HCT116 (cell line): ENCODE data around the gene BMERB1. TPM values are rescaled to one million over a fixed set of nuclear protein-coding genes. Genes with fewer than 3 reads are reported as not detected.

ENCODE experiments used
- ATAC-seq: fragments of 200-7000 bp; cut with Tn5 transposase; 2 replicates; pipeline ENCODE4 v1.9.1; 2020; ENCODE audit warnings: mild to moderate bottlenecking, moderate library complexity
- BruUV-seq: library from RNA; stranded (reverse); fragments of 400-500 nt; replicated peaks from 2 replicates; lab custom pipeline; 2021; lab: Mats Ljungman, UMichigan
- CTCF ChIA-PET: fragments of 300-600 bp; sonication (Branson Sonifier 250); formaldehyde crosslinking; loops from one replicate; lab custom pipeline; 2021; ENCODE audit warnings: antibody characterized with exemption; lab: Charles Lee
- POLR2A ChIA-PET: fragments of 300-600, 350-600 bp; sonication (Branson Sonifier 250); formaldehyde crosslinking; loops from one replicate; lab custom pipeline; 2021; ENCODE audit warnings: antibody characterized with exemption; lab: Charles Lee
- RAD21 ChIA-PET, 2 experiments: fragments of 300-600 bp; sonication (Branson Sonifier 250); formaldehyde crosslinking; loops; one replicate each; lab custom pipeline; 2023; ENCODE audit warnings: low total read pairs in 2 of 2; ENCODE audit not compliant: uncharacterized antibody in 2 of 2, unreplicated experiment in 2 of 2, low non-redundant PET in 1 of 2; lab: Charles Lee
- DNase-seq: peaks from one replicate; pipeline ENCODE4 v3.0.0-alpha.2; 2010; ENCODE audit warnings: low read depth, low spot score
- H2AFZ ChIP-seq: fragments of 200-600 bp; shearing (Covaris generic), sonication (generic); 2 replicates; pipeline ENCODE4 v1.6.1; 2017; ENCODE audit warnings: low read depth, mixed run types, mixed read lengths, antibody characterized with exemption, low read length; ENCODE audit not compliant: poor library complexity, severe bottlenecking
- H3K27ac ChIP-seq: 2 replicates; pipeline ENCODE4 v1.5.1; 2012; ENCODE audit warnings: low read depth, low read length
- H3K27me3 ChIP-seq: fragments of 200-600 bp; sonication (generic); 2 replicates; pipeline ENCODE4 v1.6.1; 2016; ENCODE audit warnings: mixed run types, low read length, mixed read lengths; ENCODE audit not compliant: insufficient read depth
- H3K36me3 ChIP-seq, 2 experiments: fragments of 200-500 bp in 1 of 2; fragments of 200-600 bp in 1 of 2; sonication (Bioruptor generic) in 1 of 2; sonication (generic) in 1 of 2; 2 replicates each; pipeline versions ENCODE4 v1.5.1 to v1.6.1; 2014 to 2016; ENCODE audit warnings: low read length in 2 of 2, inconsistent platforms in 1 of 2, mixed read lengths in 1 of 2, mixed run types in 1 of 2; ENCODE audit not compliant: insufficient read depth in 2 of 2, control insufficient read depth in 1 of 2
- H3K4me1 ChIP-seq, 2 experiments: fragments of 200-600 bp in 1 of 2; sonication (generic) in 1 of 2; 2 replicates each; pipeline versions ENCODE4 v1.5.1 to v1.6.1; 2012 to 2017; ENCODE audit warnings: low read length in 2 of 2, inconsistent platforms in 1 of 2, mild to moderate bottlenecking in 1 of 2, mixed read lengths in 1 of 2, mixed run types in 1 of 2, moderate library complexity in 1 of 2; ENCODE audit not compliant: insufficient read depth in 2 of 2, control insufficient read depth in 1 of 2
- H3K4me2 ChIP-seq: fragments of 200-600 bp; sonication (generic); 2 replicates; pipeline ENCODE4 v1.6.1; 2017; ENCODE audit warnings: mixed run types, low read length, mixed read lengths
- H3K4me3 ChIP-seq, 2 experiments: fragments of 200-600 bp in 1 of 2; sonication (generic) in 1 of 2; replicated peaks in 1 of 2; 2 replicates each; pipeline ENCODE4 v1.5.1; 2011 to 2016; ENCODE audit warnings: low read length in 2 of 2, control low read depth in 1 of 2, low read depth in 1 of 2, mild to moderate bottlenecking in 1 of 2, mixed read lengths in 1 of 2, mixed run types in 1 of 2
- H3K79me2 ChIP-seq: fragments of 200-600 bp; sonication (generic); 2 replicates; pipeline ENCODE4 v1.6.1; 2017; ENCODE audit warnings: mild to moderate bottlenecking, mixed run types, low read length, moderate library complexity, mixed read lengths; ENCODE audit not compliant: insufficient read depth
- H3K9ac ChIP-seq: fragments of 200-600 bp; sonication (generic); 2 replicates; pipeline ENCODE4 v1.6.1; 2016; ENCODE audit warnings: low read length, mixed read lengths
- H3K9me2 ChIP-seq: fragments of 200-600 bp; sonication (generic), shearing (Covaris generic); 2 replicates; pipeline ENCODE4 v1.6.1; 2017; ENCODE audit warnings: mixed run types, mild to moderate bottlenecking, moderate library complexity; ENCODE audit not compliant: insufficient read depth
- H3K9me3 ChIP-seq, 2 experiments: fragments of 200-500 bp in 1 of 2; fragments of 200-600 bp in 1 of 2; sonication (Bioruptor generic) in 1 of 2; sonication (generic) in 1 of 2; 2 replicates each; pipeline ENCODE4 v1.6.1; 2014 to 2017; ENCODE audit warnings: low read length in 2 of 2, mixed read lengths in 2 of 2, inconsistent platforms in 1 of 2, low read depth in 1 of 2, mild to moderate bottlenecking in 1 of 2, mixed run types in 1 of 2, moderate library complexity in 1 of 2; ENCODE audit not compliant: control insufficient read depth in 1 of 2, insufficient read depth in 1 of 2
- H4K20me1 ChIP-seq: fragments of 200-600 bp; sonication (generic), shearing (Covaris generic); 2 replicates; pipeline ENCODE4 v1.6.1; 2017; ENCODE audit warnings: mixed run types, mild to moderate bottlenecking, moderate library complexity; ENCODE audit not compliant: insufficient read depth
- CBX3 ChIP-seq: IDR thresholded peaks from 2 replicates; pipeline ENCODE4 v1.6.1; 2012; ENCODE audit warnings: low read depth
- EGR1 ChIP-seq: IDR thresholded peaks from 2 replicates; pipeline ENCODE4 v1.6.1; 2012; ENCODE audit warnings: low read depth
- ELF1 ChIP-seq: IDR thresholded peaks from 2 replicates; pipeline ENCODE4 v1.6.1; 2012; ENCODE audit warnings: low read depth, borderline replicate concordance
- EZH2phosphoT487 ChIP-seq: fragments of 200-600 bp; IDR thresholded peaks from 2 replicates; pipeline ENCODE4 v1.6.1; 2018; ENCODE audit warnings: antibody characterized with exemption, borderline replicate concordance
- FOSL1 ChIP-seq: IDR thresholded peaks from 2 replicates; pipeline ENCODE4 v1.6.1; 2012; ENCODE audit warnings: low read depth
- SIN3A ChIP-seq: IDR thresholded peaks from 2 replicates; pipeline ENCODE4 v1.6.1; 2012; ENCODE audit warnings: low read depth
- YY1 ChIP-seq: IDR thresholded peaks from 2 replicates; pipeline ENCODE4 v1.6.1; 2011; ENCODE audit warnings: low read length, low read depth, moderate library complexity, mild to moderate bottlenecking; ENCODE audit not compliant: insufficient replicate concordance; ENCODE audit errors: extremely low read depth
- ZFX ChIP-seq: fragments of 450-650 bp; IDR thresholded peaks from 2 replicates; pipeline ENCODE4 v1.6.1; 2017
- ZNF274 ChIP-seq: fragments of 200-500 bp; sonication (Bioruptor generic); IDR thresholded peaks from 2 replicates; pipeline ENCODE4 v1.6.1; 2014; ENCODE audit warnings: mild to moderate bottlenecking, low read depth, low read length, inconsistent platforms
- intact Hi-C: fragments of 100-400 bp; cut with micrococcal nuclease; formaldehyde crosslinking; loops from 2 replicates; pipeline ENCODE4 v1.10.0; 2022
- total RNA-seq: library from RNA; stranded (reverse); gene quantifications from one replicate; pipeline ENCODE4 v1.2.1, GENCODE V29; 2021; ENCODE audit not compliant: unreplicated experiment
- TF ChIP-seq, protein P1 (sequence below), 3 experiments: fragments of 200-600 bp in 1 of 3; sonication (generic) in 1 of 3; IDR thresholded peaks in 2 of 3; conservative IDR thresholded peaks in 1 of 3; 2 replicates each; pipeline ENCODE4 v1.5.1; 2012 to 2017; ENCODE audit warnings: low read depth in 2 of 3, low read length in 2 of 3, antibody characterized with exemption in 1 of 3, borderline replicate concordance in 1 of 3, control low read depth in 1 of 3, mild to moderate bottlenecking in 1 of 3, mixed read lengths in 1 of 3, mixed run types in 1 of 3, moderate library complexity in 1 of 3; ENCODE audit not compliant: insufficient read depth in 1 of 3
- TF ChIP-seq, protein P2 (sequence below): IDR thresholded peaks from 2 replicates; pipeline ENCODE4 v1.6.1; 2011; ENCODE audit warnings: mild to moderate bottlenecking, low read length, moderate library complexity; ENCODE audit not compliant: insufficient replicate concordance; ENCODE audit errors: extremely low read depth

BMERB1 gene
- total RNA-seq, 1 experiment from 2014 or later, result 43.6 TPM

- Histone ChIP-seq H4K20me1 (no peaks in the 10 kb centered on the region), H3K9ac (no peak overlapping the region), H3K79me2 (no peaks in the 10 kb centered on the region), H3K4me2 (no peak overlapping the region), H3K9me2 (no peaks in the 10 kb centered on the region), H3K9me3 (no peaks in the 10 kb centered on the region), H3K27me3 (no peaks in the 10 kb centered on the region), H3K4me1 (peaks cover 22 to 50% of the 10 kb centered on the region in 2 experiments), H3K4me3 (no peak overlapping the region), H3K27ac (no peak overlapping the region; the same call in 1 of the 2 replicates), H2AFZ (no peak overlapping the region)
- CTCF ChIA-PET, result no interaction called here
- DNase-seq (no peak), ATAC-seq (no peak)
- POLR2A ChIA-PET, result no interaction called here
- RAD21 ChIA-PET, result no interaction called here
- BruUV-seq, result no TSS peak
- intact Hi-C loops, result no loop called here
- no peak for TF ChIP-seq EZH2phosphoT487
- TF ChIP-seq, protein P1, sequence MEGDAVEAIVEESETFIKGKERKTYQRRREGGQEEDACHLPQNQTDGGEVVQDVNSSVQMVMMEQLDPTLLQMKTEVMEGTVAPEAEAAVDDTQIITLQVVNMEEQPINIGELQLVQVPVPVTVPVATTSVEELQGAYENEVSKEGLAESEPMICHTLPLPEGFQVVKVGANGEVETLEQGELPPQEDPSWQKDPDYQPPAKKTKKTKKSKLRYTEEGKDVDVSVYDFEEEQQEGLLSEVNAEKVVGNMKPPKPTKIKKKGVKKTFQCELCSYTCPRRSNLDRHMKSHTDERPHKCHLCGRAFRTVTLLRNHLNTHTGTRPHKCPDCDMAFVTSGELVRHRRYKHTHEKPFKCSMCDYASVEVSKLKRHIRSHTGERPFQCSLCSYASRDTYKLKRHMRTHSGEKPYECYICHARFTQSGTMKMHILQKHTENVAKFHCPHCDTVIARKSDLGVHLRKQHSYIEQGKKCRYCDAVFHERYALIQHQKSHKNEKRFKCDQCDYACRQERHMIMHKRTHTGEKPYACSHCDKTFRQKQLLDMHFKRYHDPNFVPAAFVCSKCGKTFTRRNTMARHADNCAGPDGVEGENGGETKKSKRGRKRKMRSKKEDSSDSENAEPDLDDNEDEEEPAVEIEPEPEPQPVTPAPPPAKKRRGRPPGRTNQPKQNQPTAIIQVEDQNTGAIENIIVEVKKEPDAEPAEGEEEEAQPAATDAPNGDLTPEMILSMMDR (IDR thresholded peaks at IDR 0.05 in 2 of 3, conservative IDR thresholded peaks at IDR 0.05 in 1 of 3; ENCODE audit: borderline replicate concordance in 1 of 3, insufficient read depth in 1 of 3, low read depth in 2 of 3, low read length in 2 of 3), result no peak
- TF ChIP-seq, all 23 proteins: peak for 0
- no peaks in the 10 kb centered on the region; a peak in 1 of 4 replicates for H3K36me3 ChIP-seq
Measured at GRCh38 chr16:15585956-15586355, 151.6 kb downstream of the BMERB1 start.

DNA sequence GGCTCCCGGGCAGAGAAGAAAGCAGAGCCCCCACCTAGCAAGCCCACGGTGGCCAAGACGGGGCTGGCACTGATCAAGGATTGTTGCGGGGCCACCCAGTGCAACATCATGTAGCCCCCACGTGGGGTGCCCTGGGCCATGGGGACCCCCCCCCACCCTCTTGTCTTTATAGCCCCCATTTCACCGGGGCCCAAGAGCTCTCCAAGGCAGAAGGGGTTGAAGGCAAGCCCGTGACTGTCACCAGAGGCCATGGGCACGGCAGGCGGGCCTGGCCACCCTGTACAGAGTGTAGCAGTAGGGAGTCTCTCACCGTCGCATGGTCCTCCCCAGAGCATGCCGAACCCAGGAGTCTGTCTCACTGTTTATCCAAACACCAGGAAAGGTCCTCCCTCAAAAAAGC, 152.3 kb downstream of the BMERB1 start:
- H3K9me3 ChIP-seq, result no peaks in the 10 kb centered on the region
- POLR2A ChIA-PET, result no interaction called here
- CTCF ChIA-PET, result no interaction called here
- peak overlapping the region; percentile 4; the same call in 1 of the 2 replicates for H3K27ac ChIP-seq
- H3K9me2 ChIP-seq, result no peaks in the 10 kb centered on the region
- RAD21 ChIA-PET, result no interaction called here
- H4K20me1 ChIP-seq, result no peaks in the 10 kb centered on the region
- H2AFZ ChIP-seq, result no peak overlapping the region
- no TSS peak for BruUV-seq
- H3K36me3 ChIP-seq, result no peaks in the 10 kb centered on the region; a peak in 1 of 4 replicates
- H3K4me3 ChIP-seq, result no peak overlapping the region
- no peaks in the 10 kb centered on the region for H3K79me2 ChIP-seq
- no peaks in the 10 kb centered on the region for H3K27me3 ChIP-seq
- H3K4me1 ChIP-seq, result peaks cover 27 to 53% of the 10 kb centered on the region in 2 experiments
- no peak overlapping the region for H3K4me2 ChIP-seq
- ATAC-seq (no peak), DNase-seq (no peak)
- no peak overlapping the region for H3K9ac ChIP-seq
- TF ChIP-seq ELF1 (no peak), ZFX (no peak), YY1 (no peak), CBX3 (no peak), EZH2phosphoT487 (no peak), ZNF274 (no peak), SIN3A (no peak), FOSL1 (no peak), EGR1 (no peak)
- TF ChIP-seq, protein P2, sequence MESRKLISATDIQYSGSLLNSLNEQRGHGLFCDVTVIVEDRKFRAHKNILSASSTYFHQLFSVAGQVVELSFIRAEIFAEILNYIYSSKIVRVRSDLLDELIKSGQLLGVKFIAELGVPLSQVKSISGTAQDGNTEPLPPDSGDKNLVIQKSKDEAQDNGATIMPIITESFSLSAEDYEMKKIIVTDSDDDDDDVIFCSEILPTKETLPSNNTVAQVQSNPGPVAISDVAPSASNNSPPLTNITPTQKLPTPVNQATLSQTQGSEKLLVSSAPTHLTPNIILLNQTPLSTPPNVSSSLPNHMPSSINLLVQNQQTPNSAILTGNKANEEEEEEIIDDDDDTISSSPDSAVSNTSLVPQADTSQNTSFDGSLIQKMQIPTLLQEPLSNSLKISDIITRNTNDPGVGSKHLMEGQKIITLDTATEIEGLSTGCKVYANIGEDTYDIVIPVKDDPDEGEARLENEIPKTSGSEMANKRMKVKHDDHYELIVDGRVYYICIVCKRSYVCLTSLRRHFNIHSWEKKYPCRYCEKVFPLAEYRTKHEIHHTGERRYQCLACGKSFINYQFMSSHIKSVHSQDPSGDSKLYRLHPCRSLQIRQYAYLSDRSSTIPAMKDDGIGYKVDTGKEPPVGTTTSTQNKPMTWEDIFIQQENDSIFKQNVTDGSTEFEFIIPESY, result no peak
- TF ChIP-seq, protein P1 (IDR thresholded peaks at IDR 0.05 in 2 of 3, conservative IDR thresholded peaks at IDR 0.05 in 1 of 3; ENCODE audit: borderline replicate concordance in 1 of 3, insufficient read depth in 1 of 3, low read depth in 2 of 3, low read length in 2 of 3), result no peak
- intact Hi-C loops, result no loop called here
